HG03442 (cell line): ENCODE data around the gene CRLF1.
"Not testable (repeated sequence)": the region's sequence is repeated elsewhere in the genome, so short reads cannot be mapped to it uniquely, and the experiment has no call there.

ENCODE experiments used
- ATAC-seq: cut with Tn5 transposase; IDR thresholded peaks from one replicate; pipeline ENCODE4 v1.9.1; 2021; ENCODE audit warnings: mild to moderate bottlenecking, moderate library complexity; ENCODE audit not compliant: unreplicated experiment

Gene CRLF1

GRCh38 chr19:18593367-18594095 is 13.1 kb downstream of the CRLF1 start:
- ATAC-seq = no peak

GRCh38 chr19:18592732-18593131 is 13.9 kb downstream of the CRLF1 start:
- not testable (repeated sequence) for ATAC-seq

GRCh38 chr19:18591735-18592385 is 14.7 kb downstream of the CRLF1 start:
- no peak for ATAC-seq

GRCh38 chr19:18590273-18591272 is 16.0 kb downstream of the CRLF1 start:
- no peak for ATAC-seq

GRCh38 chr19:18589380-18590272 is 17.0 kb downstream of the CRLF1 start:
- ATAC-seq = peak; percentile 20

- peak; percentile 68 for ATAC-seq
Observed at GRCh38 chr19:18588611-18589379, 17.8 kb downstream of the CRLF1 start, which contains the start of gene REX1BD. REX1BD (plus strand) TSS chr19:18588798; CDS start chr19:18588802, 4 bp downstream.

- no peak for ATAC-seq
Observed at GRCh38 chr19:18587962-18588610, 18.5 kb downstream of the CRLF1 start.

GRCh38 chr19:18587561-18587960 is 19.0 kb downstream of the CRLF1 start:
- no peak for ATAC-seq

- no peak for ATAC-seq
Observed at GRCh38 chr19:18586306-18586705, 20.3 kb downstream of the CRLF1 start.

GRCh38 chr19:18580311-18580710 is 26.3 kb downstream of the CRLF1 start:
- ATAC-seq = no peak

GRCh38 chr19:18577365-18577914 is 29.2 kb downstream of the CRLF1 start:
- no peak for ATAC-seq

- no peak for ATAC-seq
Observed at GRCh38 chr19:18576383-18576782, 30.2 kb downstream of the CRLF1 start.

GRCh38 chr19:18574691-18575291 is 31.8 kb downstream of the CRLF1 start:
- no peak for ATAC-seq

GRCh38 chr19:18571564-18572344 is 34.8 kb downstream of the CRLF1 start, which contains the start of gene UBA52:
UBA52 (plus strand) TSS chr19:18571857; CDS start chr19:18573301, 1,444 bp downstream.
- ATAC-seq = peak; percentile 89

- no peak for ATAC-seq
Observed at GRCh38 chr19:18568367-18568766, 38.2 kb downstream of the CRLF1 start.

- ATAC-seq = no peak
Observed at GRCh38 chr19:18566953-18567352, 39.6 kb downstream of the CRLF1 start.

GRCh38 chr19:18562086-18562485 is 44.5 kb downstream of the CRLF1 start:
- ATAC-seq = no peak
